Activated CD8-positive, alpha-beta memory T cell treated with anti-CD3 and anti-CD28 coated beads for 48 hours (primary cell): ENCODE data around the gene BBS4.
"Not testable (repeated sequence)": the region's sequence is repeated elsewhere in the genome, so short reads cannot be mapped to it uniquely, and the experiment has no call there.

Source experiments
- DNase-seq, 3 experiments: peaks; one replicate each; pipeline ENCODE4 v3.0.0-alpha.2; 2020; ENCODE audit warnings: low read depth in 2 of 3, low spot score in 2 of 3

BBS4 gene

GRCh38 chr15:72685925-72686794 is at the start of gene BBS4, which contains the start of gene HIGD2B:
Gene BBS4 (plus strand): TSS chr15:72686207. CDS start chr15:72686228, 21 bp downstream.
Gene HIGD2B (minus strand): TSS chr15:72686182. CDS start chr15:72676374, 9,808 bp downstream.
- DNase-seq = peak; percentile 71 to 79 (median 78)

GRCh38 chr15:72636519-72637282 is 49.3 kb upstream of the BBS4 start:
- DNase-seq = peak in 1 of 3 experiments; percentile 23

GRCh38 chr15:72639759-72640483 is 46.1 kb upstream of the BBS4 start:
- DNase-seq = not testable (repeated sequence)

GRCh38 chr15:72642271-72642670 is 43.7 kb upstream of the BBS4 start:
- DNase-seq = not testable (repeated sequence)

GRCh38 chr15:72648631-72649253 is 37.3 kb upstream of the BBS4 start:
- not testable (repeated sequence) for DNase-seq

- DNase-seq = not testable (repeated sequence)
Measured at GRCh38 chr15:72654397-72654796, 31.6 kb upstream of the BBS4 start, which contains the start of gene GOLGA6B. Gene GOLGA6B (plus strand): TSS chr15:72654697. CDS start chr15:72654738, 41 bp downstream.

GRCh38 chr15:72656014-72656413 is 30.0 kb upstream of the BBS4 start:
- DNase-seq = not testable (repeated sequence)

- DNase-seq = not testable (repeated sequence)
Measured at GRCh38 chr15:72661081-72661480, 24.9 kb upstream of the BBS4 start.

- DNase-seq = not testable (repeated sequence)
Measured at GRCh38 chr15:72663931-72664330, 22.1 kb upstream of the BBS4 start.

GRCh38 chr15:72665706-72666105 is 20.3 kb upstream of the BBS4 start:
- DNase-seq = not testable (repeated sequence)

- not testable (repeated sequence) for DNase-seq
Measured at GRCh38 chr15:72669803-72670202, 16.2 kb upstream of the BBS4 start.

- DNase-seq = peak; percentile 36 to 48 (median 40)
Measured at GRCh38 chr15:72670656-72671352, 15.2 kb upstream of the BBS4 start.

- no peak for DNase-seq
Measured at GRCh38 chr15:72671525-72671924, 14.5 kb upstream of the BBS4 start.

GRCh38 chr15:72676838-72677237 is 9.2 kb upstream of the BBS4 start:
- DNase-seq = no peak

- no peak for DNase-seq
Measured at GRCh38 chr15:72680931-72681330, 5.1 kb upstream of the BBS4 start.

- no peak for DNase-seq
Measured at GRCh38 chr15:72682772-72683171, 3.2 kb upstream of the BBS4 start.

GRCh38 chr15:72685301-72685924 is 594 bp upstream of the BBS4 start:
- no peak for DNase-seq

GRCh38 chr15:72688697-72689096 is 2.7 kb downstream of the BBS4 start:
- no peak for DNase-seq

GRCh38 chr15:72690938-72691337 is 4.9 kb downstream of the BBS4 start:
- DNase-seq = no peak
